Astrocyte of the cerebellum (primary cell): ENCODE data around the gene FBXO2.

Experiments
- DNase-seq: peaks from one replicate; pipeline ENCODE4 v3.0.0-alpha.2; 2011; ENCODE audit warnings: low read depth
- H3K4me3 ChIP-seq: 2 replicates; pipeline ENCODE4 v1.5.1; 2011; ENCODE audit warnings: mild to moderate bottlenecking, low read depth, low read length, moderate library complexity
- CTCF ChIP-seq: IDR thresholded peaks from 2 replicates; pipeline ENCODE4 v1.5.1; 2012; ENCODE audit warnings: low read length, low read depth, moderate library complexity, mild to moderate bottlenecking; ENCODE audit errors: missing control alignments
- in situ Hi-C: cut with HindIII; loops from 2 replicates; pipeline ENCODE4 v1.10.0; 2017; ENCODE audit warnings: low sequenced_read_pairs

Gene FBXO2

GRCh38 chr1:11638121-11638520, 16.1 kb downstream of the FBXO2 start:
- TF ChIP-seq CTCF = no peak
- H3K4me3 ChIP-seq = no peak overlapping the region
- in situ Hi-C loops = loop anchor here (5.0 kb wide), 1 partner anchor 396 kb away; no protein-coding TSS in a partner anchor
- no peak for DNase-seq

- no peak for DNase-seq
- in situ Hi-C loops = loop anchor here (5.0 kb wide), 1 partner anchor 392 kb away; no protein-coding TSS in a partner anchor
- H3K4me3 ChIP-seq = no peak overlapping the region
- TF ChIP-seq CTCF = no peak
Observed at GRCh38 chr1:11634365-11635192, 19.6 kb downstream of the FBXO2 start.

GRCh38 chr1:11629184-11630016, 24.8 kb downstream of the FBXO2 start:
- DNase-seq = no peak
- in situ Hi-C loops = no loop called here
- TF ChIP-seq CTCF = no peak

GRCh38 chr1:11628767-11629166, 25.5 kb downstream of the FBXO2 start:
- no peak overlapping the region for H3K4me3 ChIP-seq
- TF ChIP-seq CTCF = no peak
- DNase-seq = no peak
- in situ Hi-C loops = no loop called here

More at GRCh38 chr1:11629184-11630016, 24.8 kb downstream of the FBXO2 start:
- H3K4me3 ChIP-seq = no peak overlapping the region

- no peak for TF ChIP-seq CTCF
- no peak for DNase-seq
- in situ Hi-C loops = no loop called here
- no peak overlapping the region for H3K4me3 ChIP-seq
Observed at GRCh38 chr1:11626551-11626950, 27.7 kb downstream of the FBXO2 start.

GRCh38 chr1:11623702-11624101, 30.5 kb downstream of the FBXO2 start:
- in situ Hi-C loops = loop anchor here (25.0 kb wide), 1 partner anchor 136 kb away; the partner anchor contains the start of gene DISP3
- no peak for TF ChIP-seq CTCF
- DNase-seq = no peak
- no peak overlapping the region for H3K4me3 ChIP-seq
